T-helper 1 cell treated with Interleukin-12 subunit alpha and Interleukin-12 subunit beta and Interleukin-4 antibody, amounts not matched to agents 30 μg/mL and 1 μg/mL, for 36 hours (primary cell): Measurements from ENCODE around the gene USP48.
"Not testable (repeated sequence)": the region's sequence is repeated elsewhere in the genome, so short reads cannot be mapped to it uniquely, and the experiment has no call there.

Source experiments
- H3K27ac Mint-ChIP-seq: one replicate; pipeline ENCODE4 v1.8.0; 2021; ENCODE audit warnings: mild to moderate bottlenecking, mixed read lengths
- H3K27me3 Mint-ChIP-seq: one replicate; pipeline ENCODE4 v1.8.0; 2021; ENCODE audit warnings: low read depth, mixed read lengths
- H3K36me3 Mint-ChIP-seq: one replicate; pipeline ENCODE4 v1.8.0; 2021; ENCODE audit warnings: low read depth, mixed read lengths
- H3K4me1 Mint-ChIP-seq: one replicate; pipeline ENCODE4 v1.8.0; 2021; ENCODE audit warnings: low read depth, mixed read lengths
- H3K4me3 Mint-ChIP-seq: one replicate; pipeline ENCODE4 v1.8.0; 2021; ENCODE audit warnings: mild to moderate bottlenecking, moderate library complexity, mixed read lengths
- H3K9me3 Mint-ChIP-seq: one replicate; pipeline ENCODE4 v1.8.0; 2021; ENCODE audit warnings: mixed read lengths

Gene USP48

DNA sequence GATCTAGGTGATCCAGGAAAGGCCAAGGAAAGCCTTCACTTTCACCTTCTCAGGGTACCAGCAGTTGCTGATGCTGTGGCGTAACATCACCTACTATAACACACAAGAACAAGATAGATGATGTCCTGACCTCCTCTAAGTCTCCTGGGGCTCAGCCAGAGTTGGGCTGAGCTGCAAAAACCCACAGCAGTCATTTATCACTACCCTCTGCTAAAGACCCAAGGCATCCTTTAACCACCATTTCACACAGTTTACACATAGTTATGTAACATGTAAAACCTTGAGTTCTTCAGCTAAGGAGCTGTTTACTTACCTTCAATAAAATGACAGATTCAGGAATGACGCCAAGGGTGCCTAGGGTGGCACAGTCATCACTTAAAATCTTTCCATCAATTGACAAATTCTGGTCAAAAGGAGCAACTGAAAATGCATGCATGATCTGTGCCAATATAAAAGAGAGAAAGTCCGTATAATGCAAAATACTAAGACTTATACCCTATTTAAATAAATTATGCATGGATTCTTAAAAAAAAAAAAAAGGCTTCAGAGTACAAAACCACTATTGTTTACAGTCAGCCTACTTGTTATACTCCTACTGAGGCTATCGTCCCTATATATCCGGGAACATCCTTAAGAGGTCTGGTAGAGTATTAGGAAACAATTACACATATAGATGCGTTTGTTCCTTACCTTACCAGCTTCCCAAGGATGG, 93.1 kb downstream of the USP48 start:
- Mint-ChIP-seq H3K4me1 (peaks cover 3% of the 10 kb centered on the region), H3K4me3 (no peak overlapping the region), H3K36me3 (peaks cover 54% of the 10 kb centered on the region), H3K9me3 (no peaks in the 10 kb centered on the region), H3K27ac (no peak overlapping the region), H3K27me3 (no peaks in the 10 kb centered on the region)

DNA sequence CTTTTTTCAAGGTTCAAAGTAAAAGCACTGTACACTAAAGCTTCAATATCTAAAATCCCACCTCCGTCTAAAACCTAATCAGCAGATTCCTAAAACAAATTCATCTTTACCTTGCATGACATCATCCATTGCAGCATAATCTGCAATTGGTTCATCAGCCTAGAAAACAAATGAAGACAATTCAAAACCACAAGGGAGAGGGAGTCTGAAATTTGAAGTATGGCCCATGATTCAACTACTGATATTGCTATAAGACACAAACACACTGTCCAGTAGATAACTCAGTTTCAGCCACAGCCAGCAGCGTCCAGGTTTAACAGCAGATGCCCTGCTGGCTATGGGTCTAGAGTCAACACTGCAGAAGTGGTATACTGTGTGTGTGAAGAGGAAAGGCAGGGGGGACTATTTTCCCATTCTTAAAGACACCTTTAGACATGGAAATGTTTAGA, 95.8 kb downstream of the USP48 start:
- Mint-ChIP-seq H3K4me3 (no peak overlapping the region), H3K36me3 (peaks cover 38% of the 10 kb centered on the region), H3K27ac (no peak overlapping the region), H3K27me3 (no peaks in the 10 kb centered on the region), H3K9me3 (no peaks in the 10 kb centered on the region), H3K4me1 (peaks cover 3% of the 10 kb centered on the region)

DNA sequence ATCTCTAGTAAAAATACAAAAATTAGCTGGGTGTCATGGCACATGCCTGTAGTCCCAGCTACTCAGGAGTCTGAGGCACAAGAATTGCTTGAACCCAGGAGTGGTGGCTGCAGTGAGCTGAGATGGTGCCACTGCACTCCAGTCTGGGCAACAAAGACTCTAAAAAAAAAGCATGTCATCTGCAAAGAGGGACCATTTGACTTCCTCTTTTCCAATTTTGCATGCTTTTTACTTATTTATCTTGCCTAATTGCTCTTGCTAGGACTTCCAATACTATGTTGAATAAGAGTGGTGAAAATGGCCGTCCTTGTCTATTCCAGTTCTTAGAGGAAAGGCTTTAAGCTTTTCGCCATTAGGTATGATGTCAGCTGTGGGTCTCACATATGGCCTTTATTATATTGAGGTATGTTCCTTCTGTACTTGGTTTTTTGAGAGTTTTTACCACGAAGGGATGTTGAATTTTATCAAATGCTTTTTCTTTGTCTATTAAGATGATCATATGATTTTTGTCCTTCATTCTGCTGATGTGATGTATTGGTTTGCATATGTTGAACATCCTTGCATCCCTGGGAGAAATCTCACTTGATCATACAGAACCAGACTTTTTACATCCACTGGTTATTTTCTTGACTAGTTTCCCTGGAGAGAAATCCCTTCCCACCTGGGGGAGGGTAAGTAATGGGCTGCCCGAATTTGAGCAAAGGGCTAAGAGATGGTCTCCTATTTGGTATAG, 96.8 kb downstream of the USP48 start:
- H3K36me3 Mint-ChIP-seq = peaks cover 40% of the 10 kb centered on the region

DNA sequence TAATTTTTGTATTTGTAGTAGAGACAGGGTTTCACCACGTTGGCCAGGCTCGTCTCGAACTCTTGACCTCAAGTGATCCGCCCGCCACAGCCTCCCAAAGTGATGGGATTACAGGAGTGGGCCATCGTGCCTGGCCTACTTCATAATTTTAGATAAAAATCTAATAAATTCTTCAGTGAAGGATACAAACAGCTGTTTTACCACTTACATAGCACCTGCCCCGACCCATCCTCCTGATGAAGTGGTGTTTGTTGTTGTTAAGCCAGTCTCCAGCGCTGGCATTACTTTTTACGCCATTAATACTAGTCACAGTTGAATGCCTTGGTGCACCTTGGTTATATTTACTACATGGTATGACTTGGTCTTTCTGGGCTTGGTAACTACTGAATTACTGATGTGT, 101.5 kb downstream of the USP48 start:
- H3K4me1 Mint-ChIP-seq = no peaks in the 10 kb centered on the region
- H3K36me3 Mint-ChIP-seq = peaks cover 29% of the 10 kb centered on the region
- H3K9me3 Mint-ChIP-seq = no peaks in the 10 kb centered on the region
- no peak overlapping the region for H3K27ac Mint-ChIP-seq
- H3K27me3 Mint-ChIP-seq = no peaks in the 10 kb centered on the region
- no peak overlapping the region for H3K4me3 Mint-ChIP-seq

More for the DNA sequence above, 96.8 kb downstream of the USP48 start:
- Mint-ChIP-seq H3K4me3 (no peak overlapping the region), H3K27me3 (no peaks in the 10 kb centered on the region), H3K4me1 (peaks cover 3% of the 10 kb centered on the region), H3K27ac (no peak overlapping the region), H3K9me3 (no peaks in the 10 kb centered on the region)

DNA sequence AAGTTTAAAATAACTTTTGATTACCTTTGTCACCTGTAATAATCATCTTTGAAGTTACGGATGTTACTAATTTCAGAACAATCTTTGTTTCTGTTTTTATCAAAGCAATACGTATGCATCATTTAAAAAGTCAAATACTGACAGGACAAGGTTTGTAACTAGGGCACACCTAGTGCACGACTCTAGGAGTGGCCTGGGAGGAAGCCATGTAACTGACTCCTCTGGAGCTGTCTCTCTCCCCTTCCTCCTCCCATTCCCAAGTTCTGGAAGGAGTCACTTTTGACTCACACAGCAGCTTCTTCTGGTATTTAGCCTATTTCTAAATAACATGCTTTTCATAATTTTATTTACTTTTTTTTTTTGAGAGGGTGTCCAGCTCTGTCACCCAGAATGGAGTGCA, 102.0 kb downstream of the USP48 start:
- H3K36me3 Mint-ChIP-seq = peaks cover 24% of the 10 kb centered on the region
- no peaks in the 10 kb centered on the region for H3K9me3 Mint-ChIP-seq
- no peak overlapping the region for H3K4me3 Mint-ChIP-seq

DNA sequence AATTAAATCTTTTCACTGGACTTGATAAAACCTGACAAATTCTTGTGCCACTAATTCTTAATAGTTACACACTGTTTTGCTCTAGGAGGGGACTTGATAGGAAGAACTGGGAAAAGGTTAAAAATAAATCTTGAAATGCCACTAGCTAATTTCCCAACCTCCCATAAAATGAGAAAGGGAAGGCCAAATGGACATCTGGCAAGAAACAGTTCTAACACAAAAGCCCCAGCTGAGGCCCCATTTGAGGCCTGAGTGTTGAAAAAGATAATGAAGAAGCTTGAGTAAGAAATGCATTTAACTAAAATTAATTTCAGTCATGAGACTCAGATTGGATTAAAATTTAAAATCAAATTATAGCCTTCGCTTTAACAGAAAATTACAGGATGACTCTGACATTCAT, 102.6 kb downstream of the USP48 start:
- Mint-ChIP-seq H3K9me3 (no peaks in the 10 kb centered on the region), H3K27ac (no peak overlapping the region), H3K4me3 (no peak overlapping the region), H3K36me3 (peaks cover 20% of the 10 kb centered on the region), H3K27me3 (no peaks in the 10 kb centered on the region), H3K4me1 (no peaks in the 10 kb centered on the region)

More for the DNA sequence above, 102.0 kb downstream of the USP48 start:
- Mint-ChIP-seq H3K4me1 (no peaks in the 10 kb centered on the region), H3K27ac (no peak overlapping the region), H3K27me3 (no peaks in the 10 kb centered on the region)

DNA sequence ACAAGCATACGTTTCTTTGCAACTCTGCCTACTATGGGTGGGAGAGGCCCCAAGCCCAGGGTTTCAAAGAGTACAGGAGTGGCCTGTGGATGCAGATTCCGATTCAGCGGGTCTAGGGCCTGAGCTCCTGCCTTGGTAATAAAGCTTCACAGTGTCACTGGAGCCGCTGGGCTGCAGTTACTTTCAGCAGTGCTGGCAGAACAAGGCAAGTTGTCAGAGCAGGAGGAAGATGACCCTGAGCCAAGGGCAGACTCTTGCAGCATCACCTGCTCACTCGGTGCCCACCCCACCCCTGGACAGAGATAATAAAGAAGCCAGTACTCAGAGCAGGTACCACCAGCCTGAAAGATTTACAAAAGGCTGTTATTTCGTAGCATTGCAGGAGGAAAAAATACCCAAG, 105.8 kb downstream of the USP48 start:
- peaks cover 3% of the 10 kb centered on the region for H3K27me3 Mint-ChIP-seq
- H3K4me1 Mint-ChIP-seq = no peaks in the 10 kb centered on the region
- peaks cover 17% of the 10 kb centered on the region for H3K36me3 Mint-ChIP-seq
- no peak overlapping the region for H3K27ac Mint-ChIP-seq
- H3K4me3 Mint-ChIP-seq = no peak overlapping the region
- H3K9me3 Mint-ChIP-seq = no peaks in the 10 kb centered on the region

DNA sequence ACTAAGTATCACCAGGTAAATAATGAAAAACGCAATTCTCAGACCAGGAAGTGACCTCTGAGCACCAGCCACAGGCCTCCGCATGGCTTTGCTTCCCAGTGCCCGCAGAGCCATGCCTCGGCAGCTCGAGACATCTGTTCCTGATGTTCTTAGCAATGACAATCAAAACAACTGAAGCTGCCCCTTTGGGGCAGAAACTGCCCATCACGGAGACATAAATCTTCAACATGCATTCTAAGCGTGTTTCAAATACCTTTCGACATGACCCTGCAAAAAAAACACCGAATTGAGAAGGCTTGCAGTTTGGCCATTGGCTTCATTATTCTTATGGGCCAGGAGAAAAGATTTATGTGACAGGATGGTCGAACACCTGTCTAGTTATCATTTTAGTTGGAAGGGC, 108.0 kb downstream of the USP48 start:
- H3K27ac Mint-ChIP-seq = no peak overlapping the region
- H3K27me3 Mint-ChIP-seq = peaks cover 21% of the 10 kb centered on the region
- peaks cover 9% of the 10 kb centered on the region for H3K36me3 Mint-ChIP-seq
- no peak overlapping the region for H3K4me3 Mint-ChIP-seq
- no peaks in the 10 kb centered on the region for H3K9me3 Mint-ChIP-seq
- H3K4me1 Mint-ChIP-seq = no peaks in the 10 kb centered on the region

DNA sequence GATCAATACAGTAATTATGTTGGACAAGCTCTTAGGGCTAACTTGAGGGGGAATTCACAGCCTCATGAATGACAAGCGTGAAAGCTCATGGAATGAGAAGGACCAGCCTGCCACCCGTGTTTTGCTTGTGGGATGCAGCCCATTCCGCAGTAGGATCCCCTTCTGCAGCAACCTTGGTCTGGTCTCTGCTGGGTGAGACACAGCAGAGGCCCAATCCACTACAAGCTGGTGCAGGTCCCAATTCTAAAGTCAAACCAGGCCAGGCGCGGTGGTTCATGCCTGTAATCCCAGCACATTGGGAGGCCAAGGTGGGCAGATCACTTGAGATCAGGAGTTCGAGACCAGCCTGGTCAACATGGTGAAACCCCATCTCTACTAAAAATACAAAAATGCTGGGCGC, 109.1 kb downstream of the USP48 start:
- H3K4me1 Mint-ChIP-seq, H3K9me3 Mint-ChIP-seq, H3K4me3 Mint-ChIP-seq, H3K27ac Mint-ChIP-seq, H3K36me3 Mint-ChIP-seq: not testable (repeated sequence)
- peaks cover 21% of the 10 kb centered on the region for H3K27me3 Mint-ChIP-seq

DNA sequence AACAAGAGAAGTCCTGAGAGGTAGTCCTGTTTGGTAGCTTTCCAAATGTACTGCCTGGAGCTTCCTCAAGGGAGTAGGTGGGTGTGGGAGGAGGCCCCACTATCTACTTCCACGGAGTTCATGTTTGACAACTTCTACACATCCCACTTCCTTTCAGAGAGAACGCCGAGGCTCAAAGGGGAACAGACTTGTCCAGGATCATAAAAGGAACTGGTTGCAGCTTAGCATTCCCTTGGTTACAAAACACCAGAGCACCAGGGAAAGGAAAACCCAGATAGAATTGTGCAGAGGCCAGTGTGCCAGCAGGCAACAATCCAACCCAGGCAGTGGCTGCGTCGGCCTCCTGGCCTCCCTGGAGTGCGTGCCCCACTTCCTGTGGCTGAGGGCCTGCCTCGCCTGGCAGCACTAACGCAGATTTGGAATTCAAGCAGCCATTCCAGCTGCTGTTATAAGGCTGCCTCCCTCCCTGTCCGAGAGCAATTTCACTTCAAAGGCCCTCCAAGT, 109.6 kb downstream of the USP48 start:
- H3K4me3 Mint-ChIP-seq = no peak overlapping the region
- no peaks in the 10 kb centered on the region for H3K4me1 Mint-ChIP-seq
- no peak overlapping the region for H3K27ac Mint-ChIP-seq
- H3K9me3 Mint-ChIP-seq = no peaks in the 10 kb centered on the region
- H3K36me3 Mint-ChIP-seq = peaks cover 3% of the 10 kb centered on the region
- H3K27me3 Mint-ChIP-seq = peaks cover 22% of the 10 kb centered on the region

DNA sequence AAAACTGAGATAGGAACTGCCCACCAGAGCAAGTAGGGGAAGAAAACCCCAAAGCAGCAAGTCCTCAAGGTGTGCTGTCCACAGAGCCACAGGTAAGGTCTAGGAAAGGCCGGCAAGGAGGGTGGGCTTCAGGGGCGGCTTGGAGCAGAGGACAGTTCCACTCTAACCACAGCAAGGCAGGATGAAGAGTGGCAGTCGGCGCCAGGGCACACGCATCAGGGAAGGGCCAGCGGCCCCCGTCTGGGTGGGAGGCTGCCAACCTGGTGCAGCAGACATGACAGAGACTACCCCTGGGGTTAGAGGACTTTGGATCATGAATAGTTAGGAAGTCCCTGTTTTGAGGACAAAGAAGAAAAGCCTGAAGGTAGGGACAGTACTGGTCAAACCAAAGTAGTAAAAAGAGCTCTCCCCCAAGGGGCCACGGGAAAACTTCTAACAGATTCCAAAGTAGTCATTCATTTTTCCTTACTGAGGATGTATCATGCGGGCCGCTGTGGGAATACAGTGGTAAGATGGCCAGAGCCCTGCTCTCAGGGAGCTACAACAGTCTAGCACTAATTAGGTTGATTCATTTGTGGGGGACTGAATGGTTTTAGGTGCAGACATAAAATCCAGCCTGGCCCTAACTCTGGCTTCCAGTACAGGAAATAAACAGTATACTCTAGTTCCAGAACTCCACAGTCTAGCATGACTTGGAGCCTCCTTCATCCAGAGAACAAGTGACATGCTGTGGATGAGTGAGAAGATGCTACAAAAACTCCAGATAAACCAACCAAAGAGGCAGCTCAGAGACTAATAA, 110.3 kb downstream of the USP48 start:
- no peak overlapping the region for H3K27ac Mint-ChIP-seq
- H3K4me3 Mint-ChIP-seq = no peak overlapping the region
- peaks cover 29% of the 10 kb centered on the region for H3K27me3 Mint-ChIP-seq
- H3K9me3 Mint-ChIP-seq = no peaks in the 10 kb centered on the region
- peaks cover 1% of the 10 kb centered on the region for H3K36me3 Mint-ChIP-seq
- no peaks in the 10 kb centered on the region for H3K4me1 Mint-ChIP-seq

DNA sequence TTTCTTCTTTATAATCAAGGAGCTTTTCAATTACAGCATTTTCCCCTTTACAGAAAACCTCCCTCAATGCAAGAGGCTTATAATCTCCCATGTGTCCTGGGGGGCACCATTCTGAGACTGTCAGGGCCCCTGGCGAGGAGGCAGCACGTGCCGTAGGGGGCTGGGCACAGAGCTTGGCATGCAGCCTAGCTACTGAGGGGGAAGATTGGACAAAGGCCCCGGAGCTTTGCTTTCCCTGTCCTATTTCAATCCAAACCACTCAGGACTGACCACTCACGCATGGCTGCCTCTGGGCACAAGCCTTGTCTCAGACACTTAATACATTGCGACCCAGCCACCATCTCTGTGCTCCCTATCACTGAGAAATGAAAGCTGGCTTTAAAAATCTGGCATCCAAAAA, 111.0 kb downstream of the USP48 start:
- H3K9me3 Mint-ChIP-seq = no peaks in the 10 kb centered on the region
- H3K4me3 Mint-ChIP-seq = no peak overlapping the region
- no peaks in the 10 kb centered on the region for H3K36me3 Mint-ChIP-seq
- H3K27me3 Mint-ChIP-seq = peaks cover 33% of the 10 kb centered on the region
- no peaks in the 10 kb centered on the region for H3K4me1 Mint-ChIP-seq
- H3K27ac Mint-ChIP-seq = no peak overlapping the region

DNA sequence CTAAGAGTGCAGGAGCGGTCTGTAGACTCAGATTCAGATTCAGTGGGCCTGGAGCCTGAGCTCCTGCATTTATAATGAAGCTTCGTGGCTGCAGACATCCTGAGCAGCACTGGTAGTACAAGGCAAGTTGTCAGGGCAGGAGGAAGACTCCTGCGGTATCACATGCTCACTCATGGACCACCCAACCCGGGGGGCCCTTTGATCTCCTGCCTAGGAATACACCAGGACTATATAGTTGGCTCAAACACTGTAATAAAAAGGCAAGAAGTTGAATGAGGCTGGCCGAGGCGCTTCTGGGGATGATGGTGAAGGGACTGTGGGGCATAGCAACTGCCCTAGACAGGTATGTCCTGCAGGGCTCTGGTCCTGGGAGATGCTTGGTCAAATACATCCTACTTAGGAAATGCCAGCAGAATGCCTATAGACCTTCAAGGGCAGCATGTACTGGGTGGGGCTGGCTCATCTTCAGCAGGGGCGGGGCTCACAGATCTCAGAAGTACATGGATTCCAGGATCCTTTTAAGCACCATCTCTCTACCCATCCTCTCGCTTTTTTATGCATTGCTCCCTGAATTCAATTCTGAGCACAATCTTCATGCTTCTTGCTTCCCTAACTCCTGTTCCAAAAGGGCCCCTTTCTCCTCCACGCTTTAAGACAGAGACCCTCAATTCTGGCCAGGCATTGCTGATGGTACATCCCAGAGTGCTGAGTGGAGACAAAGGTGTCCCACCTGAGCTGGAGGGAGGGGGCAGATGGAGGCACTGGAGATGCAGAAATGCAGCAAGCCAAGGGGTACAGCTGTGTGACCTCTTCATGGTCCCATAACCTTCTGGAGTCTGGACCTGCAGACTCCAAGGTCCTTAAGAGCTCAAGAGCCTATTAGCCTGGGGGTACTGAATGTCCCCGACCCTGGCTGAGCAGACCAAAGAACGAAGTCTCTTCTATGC, 111.7 kb downstream of the USP48 start:
- no peak overlapping the region for H3K4me3 Mint-ChIP-seq
- H3K36me3 Mint-ChIP-seq = no peaks in the 10 kb centered on the region
- no peaks in the 10 kb centered on the region for H3K4me1 Mint-ChIP-seq
- peaks cover 36% of the 10 kb centered on the region for H3K27me3 Mint-ChIP-seq
- H3K9me3 Mint-ChIP-seq = no peaks in the 10 kb centered on the region
- no peak overlapping the region for H3K27ac Mint-ChIP-seq
